ENCODE data around the gene PROC.

PROC gene

DNA sequence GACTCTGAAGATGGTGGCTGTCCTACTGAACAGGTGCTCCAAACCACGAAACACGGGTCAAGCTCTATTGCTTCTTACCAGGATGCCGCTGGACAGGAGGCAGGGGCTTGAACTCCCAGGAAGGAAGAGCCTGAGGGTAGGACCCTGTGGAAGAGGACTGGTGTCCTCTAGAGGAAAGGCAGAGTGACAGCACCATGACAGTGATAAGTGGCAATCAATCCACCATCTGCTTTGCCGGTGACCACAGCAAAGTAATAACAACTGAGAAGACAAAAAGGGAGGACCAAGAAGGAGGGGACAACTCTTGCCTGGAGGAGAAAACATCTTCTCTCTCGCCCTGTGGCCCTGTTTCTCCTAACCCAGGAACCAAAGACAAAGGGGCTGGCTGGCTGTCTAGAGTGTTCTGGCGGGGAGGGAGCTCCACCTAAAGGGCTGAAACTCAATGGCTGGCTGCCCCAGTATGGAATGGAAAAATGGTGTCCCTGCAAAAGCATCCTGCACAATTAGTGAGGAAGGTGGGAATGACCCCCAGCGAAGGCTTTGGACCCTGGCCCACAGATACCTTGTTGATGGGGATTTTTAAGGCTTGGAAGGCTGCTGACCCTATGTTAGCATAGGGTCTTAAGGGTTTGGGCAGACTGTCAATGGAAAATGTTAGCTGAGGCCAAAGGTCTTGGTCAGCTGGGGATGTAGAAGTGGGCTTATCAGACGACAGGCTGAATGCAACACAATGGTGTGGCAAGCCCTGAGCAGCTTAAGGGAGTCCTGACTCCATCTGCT is 35.4 kb downstream of the PROC start:
- H2BK5ac ChIP-seq (ENCODE audit: low read depth, low read length, poor library complexity, severe bottlenecking), result no peak overlapping the region

DNA sequence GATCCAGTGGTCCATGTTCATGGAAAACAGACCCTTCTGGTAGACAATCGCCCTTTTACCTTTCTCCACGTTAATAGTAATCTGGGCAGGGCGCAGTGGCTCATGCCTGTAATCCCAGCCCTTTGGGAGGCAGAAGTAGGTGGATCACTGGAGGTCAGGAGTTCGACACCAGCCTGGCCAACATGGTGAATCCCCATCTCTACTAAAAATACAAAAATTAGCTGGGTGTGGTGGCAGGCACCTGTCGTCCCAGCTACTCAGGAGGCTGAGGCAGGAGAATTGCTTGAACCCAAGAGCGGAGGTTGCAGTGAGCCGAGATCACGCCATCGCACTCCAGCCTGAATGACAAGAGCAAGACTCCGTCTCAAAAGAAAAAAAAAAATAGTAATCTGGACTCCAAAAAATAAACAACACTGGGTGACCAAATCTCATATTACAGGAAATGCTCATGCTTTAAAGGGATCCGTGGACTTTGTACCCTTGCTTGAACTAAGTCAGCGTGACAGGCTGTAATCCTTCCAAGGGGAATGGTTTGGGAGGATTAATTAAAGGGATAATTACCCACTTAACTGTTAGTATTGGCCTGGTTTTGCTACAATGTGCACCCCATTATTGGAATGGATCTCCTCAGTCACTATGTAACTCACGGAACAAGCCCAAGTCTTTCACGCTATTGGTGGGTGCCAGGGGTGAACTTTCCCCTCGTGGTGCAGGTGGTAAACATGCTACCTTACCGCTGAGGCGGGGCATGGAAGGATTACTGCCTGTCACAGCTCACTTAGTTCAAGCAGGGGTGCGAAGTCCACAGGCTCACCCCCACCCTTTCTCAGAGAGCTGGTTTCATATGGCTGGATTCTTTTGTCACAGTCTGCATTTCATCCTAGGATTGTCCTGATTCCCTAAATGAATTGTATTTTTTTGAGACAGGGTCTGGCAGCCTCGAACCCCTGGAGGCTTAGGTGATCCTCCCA is 36.7 kb downstream of the PROC start:
- H2AFZ ChIP-seq (ENCODE audit: low read depth, low read length), result no peak overlapping the region
- no peak overlapping the region for H2BK12ac ChIP-seq (ENCODE audit: low read length in 2 of 2)
- H3K27me3 ChIP-seq (ENCODE audit: control insufficient read depth in 1 of 2, insufficient read depth in 1 of 2, low read length in 2 of 2), result no peaks in the 10 kb centered on the region
- peaks cover 0 to 10% of the 10 kb centered on the region in 2 experiments for H3K36me3 ChIP-seq (ENCODE audit: control insufficient read depth in 1 of 2, insufficient read depth in 2 of 2, low read depth in 1 of 2, low read length in 2 of 2)
- no peak overlapping the region for H3K4ac ChIP-seq (ENCODE audit: low read depth in 1 of 2, low read length in 2 of 2)
- no peak overlapping the region for H2BK15ac ChIP-seq (ENCODE audit: low read depth, poor library complexity, severe bottlenecking)
- no peaks in the 10 kb centered on the region for H3K79me1 ChIP-seq (replicated peaks; ENCODE audit: low read length, poor library complexity, severe bottlenecking)
- 86% methylated on average over 19 of the region's 19 CpGs for WGBS
- no peak overlapping the region for H3K4me2 ChIP-seq (ENCODE audit: low read length, poor library complexity, severe bottlenecking)
- H3K4me3 ChIP-seq (ENCODE audit: insufficient read depth in 1 of 2, low read depth in 1 of 2, low read length in 2 of 2), result no peak overlapping the region
- no peak overlapping the region for H2AK5ac ChIP-seq (ENCODE audit: low read length, severe bottlenecking)
- no peak overlapping the region for H3K23ac ChIP-seq (ENCODE audit: low read length in 2 of 2)
- no peak overlapping the region for H4K8ac ChIP-seq (ENCODE audit: low read length)
- H3K9ac ChIP-seq (ENCODE audit: low read length), result no peak overlapping the region
- H3K14ac ChIP-seq (ENCODE audit: low read length in 2 of 2), result no peak overlapping the region
- H2BK120ac ChIP-seq (ENCODE audit: low read depth, low read length), result no peak overlapping the region
- peak; percentile 11 for DNase-seq
- H3K18ac ChIP-seq (ENCODE audit: low read depth in 1 of 2, low read length in 2 of 2), result no peak overlapping the region
- no peaks in the 10 kb centered on the region for H3K9me3 ChIP-seq (ENCODE audit: control insufficient read depth, low read length)
- H3K27ac ChIP-seq (ENCODE audit: low read length, poor library complexity, severe bottlenecking), result no peak overlapping the region
- H3K4me1 ChIP-seq (ENCODE audit: control insufficient read depth, insufficient read depth, low read depth, low read length), result peaks cover 2% of the 10 kb centered on the region
- H2BK5ac ChIP-seq (ENCODE audit: low read depth, low read length, poor library complexity, severe bottlenecking), result no peak overlapping the region
- H4K91ac ChIP-seq (ENCODE audit: low read length), result no peak overlapping the region

More for the DNA sequence above, 35.4 kb downstream of the PROC start:
- Histone ChIP-seq H3K23ac (ENCODE audit: low read length in 2 of 2) (peak overlapping the region in 1 of 2 experiments; percentile 53), H2AK5ac (ENCODE audit: low read length, severe bottlenecking) (no peak overlapping the region), H3K14ac (ENCODE audit: low read length in 2 of 2) (no peak overlapping the region), H2BK120ac (ENCODE audit: low read depth, low read length) (no peak overlapping the region), H2AFZ (ENCODE audit: low read depth, low read length) (no peak overlapping the region), H3K36me3 (ENCODE audit: control insufficient read depth in 1 of 2, insufficient read depth in 2 of 2, low read depth in 1 of 2, low read length in 2 of 2) (peaks cover 0 to 10% of the 10 kb centered on the region in 2 experiments), H3K4me3 (ENCODE audit: insufficient read depth in 1 of 2, low read depth in 1 of 2, low read length in 2 of 2) (no peak overlapping the region), H2BK15ac (ENCODE audit: low read depth, poor library complexity, severe bottlenecking) (peak overlapping the region; percentile 57), H3K4ac (ENCODE audit: low read depth in 1 of 2, low read length in 2 of 2) (no peak overlapping the region), H3K4me1 (ENCODE audit: control insufficient read depth, insufficient read depth, low read depth, low read length) (peaks cover 2% of the 10 kb centered on the region), H4K8ac (ENCODE audit: low read length) (no peak overlapping the region), H2BK12ac (ENCODE audit: low read length in 2 of 2) (no peak overlapping the region), H3K27ac (ENCODE audit: low read length, poor library complexity, severe bottlenecking) (no peak overlapping the region), H3K27me3 (ENCODE audit: control insufficient read depth in 1 of 2, insufficient read depth in 1 of 2, low read length in 2 of 2) (no peaks in the 10 kb centered on the region), H3K9ac (ENCODE audit: low read length) (no peak overlapping the region), H3K18ac (ENCODE audit: low read depth in 1 of 2, low read length in 2 of 2) (no peak overlapping the region), H4K91ac (ENCODE audit: low read length) (no peak overlapping the region), H3K9me3 (ENCODE audit: control insufficient read depth, low read length) (no peaks in the 10 kb centered on the region), H3K4me2 (ENCODE audit: low read length, poor library complexity, severe bottlenecking) (no peak overlapping the region), H3K79me1 (replicated peaks; ENCODE audit: low read length, poor library complexity, severe bottlenecking) (no peaks in the 10 kb centered on the region)
- DNase-seq, result peak; percentile 8
- 87% methylated on average over 8 of the region's 8 CpGs for WGBS

DNA sequence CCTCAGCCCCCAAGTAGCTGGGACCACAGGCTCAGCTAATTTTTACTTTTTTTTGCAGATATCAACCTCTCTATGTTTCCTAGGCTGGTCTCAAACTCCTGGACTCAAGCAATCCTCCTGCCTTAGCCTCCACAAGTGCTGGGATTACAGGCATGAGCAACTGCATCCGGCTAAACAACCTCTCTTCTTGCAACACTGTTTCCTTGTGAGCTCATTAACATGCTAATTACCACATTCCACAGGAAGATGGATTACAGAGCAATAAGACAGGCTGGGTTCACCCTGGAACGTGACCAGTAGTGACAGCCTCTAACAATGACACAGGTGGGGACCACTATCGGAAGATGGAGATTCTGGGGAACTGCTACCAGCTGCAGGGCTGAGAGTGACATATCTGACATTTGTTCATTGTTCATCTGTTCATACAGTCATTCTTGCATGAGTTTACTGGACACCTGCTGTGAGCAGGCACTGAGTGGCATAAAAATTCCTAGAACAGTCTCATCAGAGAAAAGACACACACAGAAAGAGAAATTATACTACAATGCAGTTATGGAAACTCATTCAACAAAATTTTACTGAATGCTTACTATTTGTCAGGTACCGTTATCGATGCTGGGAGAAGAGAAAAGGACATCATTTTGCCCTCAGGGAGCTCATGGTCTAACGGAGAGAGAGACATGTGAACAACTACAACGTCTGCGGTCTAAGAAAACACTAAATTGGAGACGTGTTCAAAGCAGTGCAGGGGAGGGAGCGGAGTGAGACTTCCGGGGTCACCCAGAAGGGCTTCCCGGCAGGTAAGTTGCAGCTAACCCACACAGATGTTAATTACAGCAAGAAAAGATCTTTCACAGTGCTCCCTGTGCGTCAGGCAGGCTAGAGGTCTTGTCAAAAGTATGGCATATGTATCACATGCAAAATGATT is 37.6 kb downstream of the PROC start:
- Histone ChIP-seq H4K8ac (ENCODE audit: low read length) (no peak overlapping the region), H3K23ac (ENCODE audit: low read length in 2 of 2) (no peak overlapping the region), H3K27ac (ENCODE audit: low read length, poor library complexity, severe bottlenecking) (no peak overlapping the region), H4K91ac (ENCODE audit: low read length) (no peak overlapping the region), H2BK5ac (ENCODE audit: low read depth, low read length, poor library complexity, severe bottlenecking) (no peak overlapping the region), H3K14ac (ENCODE audit: low read length in 2 of 2) (no peak overlapping the region), H3K4ac (ENCODE audit: low read depth in 1 of 2, low read length in 2 of 2) (no peak overlapping the region), H3K9ac (ENCODE audit: low read length) (no peak overlapping the region), H2AFZ (ENCODE audit: low read depth, low read length) (no peak overlapping the region), H2BK12ac (ENCODE audit: low read length in 2 of 2) (no peak overlapping the region), H3K4me1 (ENCODE audit: control insufficient read depth, insufficient read depth, low read depth, low read length) (peaks cover 2% of the 10 kb centered on the region), H2BK120ac (ENCODE audit: low read depth, low read length) (no peak overlapping the region), H3K18ac (ENCODE audit: low read depth in 1 of 2, low read length in 2 of 2) (no peak overlapping the region), H2AK5ac (ENCODE audit: low read length, severe bottlenecking) (no peak overlapping the region), H3K79me1 (replicated peaks; ENCODE audit: low read length, poor library complexity, severe bottlenecking) (no peaks in the 10 kb centered on the region), H3K4me2 (ENCODE audit: low read length, poor library complexity, severe bottlenecking) (no peak overlapping the region), H3K4me3 (ENCODE audit: insufficient read depth in 1 of 2, low read depth in 1 of 2, low read length in 2 of 2) (no peak overlapping the region), H3K9me3 (ENCODE audit: control insufficient read depth, low read length) (no peaks in the 10 kb centered on the region), H3K27me3 (ENCODE audit: control insufficient read depth in 1 of 2, insufficient read depth in 1 of 2, low read length in 2 of 2) (no peaks in the 10 kb centered on the region), H3K36me3 (ENCODE audit: control insufficient read depth in 1 of 2, insufficient read depth in 2 of 2, low read depth in 1 of 2, low read length in 2 of 2) (peaks cover 0 to 10% of the 10 kb centered on the region in 2 experiments), H2BK15ac (ENCODE audit: low read depth, poor library complexity, severe bottlenecking) (no peak overlapping the region)
- no peak for DNase-seq
- WGBS, result 68% methylated on average over 12 of the region's 13 CpGs
